ENCODE measurements around the gene CD38.

The CD38 gene

DNA sequence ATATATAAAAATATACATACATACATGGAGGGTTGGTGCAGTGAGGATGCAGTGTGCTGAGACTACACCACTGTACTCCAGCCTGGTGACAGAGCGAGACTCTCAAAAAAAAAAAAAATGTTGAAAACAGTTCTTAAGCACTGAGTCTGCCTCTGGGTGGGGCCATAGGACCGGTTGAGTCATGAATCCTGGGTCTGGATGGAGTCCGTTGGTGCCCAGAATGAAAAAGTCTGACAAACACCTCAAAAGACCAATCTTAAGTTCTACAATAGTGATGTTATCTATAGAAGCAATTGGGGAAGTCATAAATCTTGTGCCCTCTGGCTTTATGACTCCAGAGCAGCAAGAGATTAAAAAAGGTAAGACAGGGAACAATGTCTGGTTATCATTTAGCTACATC lies 90.0 kb downstream of the CD38 start:
- no peak for DNase-seq (ENCODE audit: low spot score)

DNA sequence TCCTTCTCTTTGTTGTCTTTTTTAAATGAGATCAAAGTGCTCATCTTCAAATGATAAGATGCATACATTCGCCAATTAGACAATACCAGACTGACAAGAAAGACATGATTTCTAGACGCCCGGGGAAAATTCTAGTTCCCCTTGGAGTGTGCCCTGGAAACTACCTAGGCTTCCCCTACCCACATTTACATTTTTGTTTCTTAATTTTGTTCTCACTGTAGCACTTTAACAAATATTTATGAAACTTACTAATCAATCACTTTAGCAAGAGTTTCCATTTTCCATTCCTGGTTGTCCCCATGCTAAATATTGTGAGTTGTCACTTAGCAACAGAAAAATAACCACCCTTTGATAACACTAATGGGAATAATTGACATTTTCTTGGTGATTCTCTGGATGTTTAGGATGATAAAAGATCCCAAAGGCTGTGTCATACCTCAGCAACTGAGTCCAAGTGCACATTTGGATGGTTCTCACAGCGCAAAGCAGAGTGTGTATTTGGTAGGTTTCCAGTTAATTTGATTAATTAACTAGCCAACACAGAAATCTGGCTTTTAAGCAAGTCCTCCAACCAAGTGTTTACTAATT lies 90.8 kb downstream of the CD38 start:
- DNase-seq (ENCODE audit: low spot score), result no peak

DNA sequence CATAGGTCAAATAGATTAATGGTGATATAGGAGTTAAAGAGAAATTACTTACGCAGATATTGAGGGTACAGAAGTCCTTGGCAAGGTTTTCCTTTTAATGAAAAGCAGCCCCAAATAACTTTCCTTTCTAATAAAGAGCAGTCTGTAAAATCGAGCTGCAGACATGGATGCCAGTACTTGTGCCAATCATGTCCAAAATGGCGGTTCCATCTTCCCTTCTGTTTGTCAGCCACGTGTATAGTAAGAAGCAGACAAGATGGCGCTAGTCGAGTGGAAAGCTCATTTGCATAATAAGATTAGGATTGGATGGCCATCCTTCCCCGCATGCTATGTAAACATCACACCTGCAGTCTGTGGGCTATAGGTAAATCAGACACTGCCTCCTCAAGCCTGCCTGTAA lies 92.0 kb downstream of the CD38 start:
- DNase-seq (ENCODE audit: low spot score), result no peak

DNA sequence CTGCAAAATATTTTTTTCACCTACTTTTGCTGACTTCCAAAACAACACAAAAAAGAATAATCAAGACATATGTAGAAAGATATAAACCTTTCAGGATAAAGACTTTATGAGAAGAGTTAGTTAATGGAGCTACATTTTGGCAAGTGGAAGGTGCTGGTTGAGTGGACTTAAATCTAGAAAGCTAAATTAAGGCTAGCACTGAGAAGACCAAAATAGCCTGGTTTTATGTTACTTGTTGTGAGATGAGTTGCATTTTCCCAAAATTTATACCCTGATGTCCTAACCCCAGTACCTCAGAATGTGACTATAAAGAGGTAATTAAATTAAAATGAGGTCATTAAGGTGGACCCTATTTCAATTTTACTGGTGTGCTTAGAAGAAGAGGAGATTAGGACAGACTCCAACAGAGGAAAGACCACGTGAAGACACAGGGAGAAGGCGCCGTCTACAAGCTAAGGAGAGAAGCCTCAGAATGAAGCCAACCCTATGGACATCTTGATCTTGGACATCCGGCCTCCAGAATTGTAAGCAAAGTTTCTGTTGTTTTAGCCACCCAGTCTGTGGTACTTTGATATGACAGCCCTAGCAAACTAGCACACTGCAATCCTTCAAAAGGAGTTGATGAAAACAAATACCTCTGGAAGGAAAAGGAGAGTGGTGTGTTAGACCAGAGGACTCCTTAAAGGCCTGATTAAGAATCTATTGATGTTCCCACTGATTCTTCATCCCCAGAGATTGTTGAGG lies 93.0 kb downstream of the CD38 start:
- no peak for DNase-seq (ENCODE audit: low spot score)

DNA sequence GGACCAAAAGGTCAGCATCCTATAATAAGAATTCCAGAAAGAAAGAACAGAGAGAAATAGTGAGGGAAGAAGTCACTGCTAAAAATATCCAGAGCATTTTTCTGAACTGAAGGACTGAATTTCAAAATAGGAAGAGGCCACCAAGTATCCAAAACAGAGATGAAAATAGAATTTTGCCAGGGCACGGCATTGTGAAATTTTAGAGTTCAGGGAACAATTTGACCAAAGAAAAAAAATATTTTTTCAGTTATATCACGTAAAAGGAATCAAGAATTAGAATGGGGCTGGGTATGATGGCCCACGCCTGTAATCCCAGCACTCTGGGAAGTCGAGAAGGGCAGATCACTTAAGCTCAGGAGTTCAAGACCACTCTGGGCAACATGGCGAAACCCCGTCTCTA lies 95.0 kb downstream of the CD38 start:
- DNase-seq (ENCODE audit: low spot score), result no peak

DNA sequence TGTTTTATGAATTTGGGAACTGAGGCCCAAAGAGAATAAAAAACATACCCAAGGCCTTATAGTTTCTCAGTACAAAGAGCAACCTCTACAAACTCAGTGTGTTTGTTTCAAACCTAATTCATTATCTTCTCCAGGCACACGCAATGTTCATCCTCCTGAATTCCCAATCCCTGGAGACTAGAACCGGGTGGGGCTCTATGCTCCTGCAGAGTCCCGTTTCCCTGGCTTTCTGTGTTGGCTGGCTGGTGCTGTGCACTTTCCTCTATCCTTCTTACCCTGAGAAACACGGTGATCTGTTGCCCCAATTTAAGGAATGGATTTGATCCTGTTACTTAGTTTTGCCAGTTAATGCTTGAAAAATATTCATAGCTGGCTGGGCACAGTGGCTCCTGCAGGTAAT lies 96.5 kb downstream of the CD38 start:
- no peak for DNase-seq (ENCODE audit: low spot score)

DNA sequence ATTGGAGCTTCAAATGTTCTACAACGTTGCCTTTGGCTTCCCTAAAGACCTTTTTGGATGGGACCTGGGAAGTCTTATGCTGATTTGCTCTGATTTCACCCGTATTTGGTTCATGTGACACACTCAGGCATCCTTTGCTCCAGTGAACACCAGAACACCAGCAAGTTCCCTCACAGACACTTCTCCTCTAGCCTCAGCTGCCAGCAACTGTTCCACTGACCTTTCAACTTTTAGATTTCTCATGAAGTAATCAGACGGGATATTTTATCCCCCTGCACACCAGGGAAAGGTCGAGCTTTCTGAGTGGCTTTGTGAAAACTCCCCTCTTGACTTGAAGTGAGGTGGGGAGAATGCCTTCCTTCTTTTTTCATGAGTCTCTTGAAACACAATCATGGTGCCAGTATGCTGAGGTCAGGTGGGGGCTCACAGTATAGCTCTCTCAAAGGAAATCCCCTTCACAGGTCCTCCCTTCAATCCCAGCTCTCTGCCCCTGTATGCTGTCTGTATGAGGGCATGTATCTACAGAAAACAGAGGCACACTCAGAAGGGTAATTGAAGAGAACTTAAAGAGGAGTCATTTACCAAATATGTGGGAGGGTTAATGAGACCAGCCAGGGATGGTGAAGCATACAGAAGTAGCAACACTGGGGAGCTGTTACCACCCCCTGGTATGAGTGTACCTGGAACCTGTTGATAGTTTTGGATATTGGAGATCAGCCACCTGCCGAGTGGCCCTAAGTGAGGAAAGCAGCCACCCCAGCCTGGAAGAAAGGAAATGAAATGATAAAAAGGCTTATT lies 97.7 kb downstream of the CD38 start:
- no peak for DNase-seq (ENCODE audit: low spot score)

DNA sequence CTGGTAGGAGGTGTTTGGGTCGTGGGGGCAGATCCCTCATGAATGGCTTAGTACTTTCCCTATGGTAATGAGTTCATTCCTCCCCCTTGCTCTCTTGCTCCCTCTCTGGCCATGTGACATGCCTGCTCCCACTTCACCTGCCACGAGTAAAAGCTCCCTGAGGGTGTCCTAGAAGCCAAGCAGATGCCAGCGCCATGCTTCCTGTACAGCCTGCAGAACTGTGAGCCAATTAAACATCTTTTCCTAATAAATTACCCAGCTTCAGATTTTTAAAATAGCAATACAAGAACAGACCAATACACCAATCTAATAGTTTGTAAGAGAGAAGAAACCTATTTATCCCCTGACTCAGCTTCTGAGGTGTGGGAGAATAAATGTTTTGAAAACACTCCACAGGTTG lies 99.9 kb downstream of the CD38 start:
- no peak for DNase-seq (ENCODE audit: low spot score)

DNA sequence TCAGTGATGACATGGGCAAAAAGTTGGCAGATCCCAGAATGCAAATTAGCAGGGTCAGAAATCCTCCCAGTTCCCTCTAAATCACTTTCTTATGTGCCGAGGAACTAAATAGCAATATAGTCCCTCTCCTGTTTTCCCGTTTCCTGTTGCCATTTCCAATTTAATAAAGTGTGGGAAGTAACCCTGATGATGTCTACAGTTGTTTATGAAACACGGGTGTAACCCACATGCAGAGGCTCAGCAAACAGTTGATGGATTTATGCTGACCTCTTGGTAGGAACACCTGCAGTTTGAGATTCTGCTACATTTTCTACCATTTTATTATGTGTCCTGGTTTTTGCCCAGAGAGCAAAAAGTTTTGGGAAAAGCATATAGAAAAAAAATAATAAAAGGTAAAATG lies 103.7 kb downstream of the CD38 start:
- no peak for DNase-seq (ENCODE audit: low spot score)

DNA sequence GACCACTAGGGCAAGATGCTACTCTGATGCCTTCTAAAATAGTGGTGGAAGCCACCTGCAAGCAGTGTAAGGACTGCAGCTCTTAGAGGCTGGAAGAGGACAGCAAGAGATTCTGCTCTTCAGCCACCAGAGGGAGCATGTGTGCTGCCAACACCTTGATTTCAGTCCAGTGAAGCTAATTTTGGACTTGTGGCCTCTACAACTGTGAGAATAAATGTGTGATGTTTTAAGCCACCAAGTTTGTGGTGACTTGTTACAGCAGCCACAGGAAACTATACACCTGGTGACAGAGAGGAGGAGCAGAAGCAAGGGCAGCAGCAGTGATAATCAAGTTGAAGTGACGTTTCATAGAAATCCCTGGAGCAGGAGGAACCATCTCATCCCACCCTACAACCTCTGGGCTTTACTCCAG lies 104.6 kb downstream of the CD38 start:
- DNase-seq (ENCODE audit: low spot score), result peak; percentile 87

DNA sequence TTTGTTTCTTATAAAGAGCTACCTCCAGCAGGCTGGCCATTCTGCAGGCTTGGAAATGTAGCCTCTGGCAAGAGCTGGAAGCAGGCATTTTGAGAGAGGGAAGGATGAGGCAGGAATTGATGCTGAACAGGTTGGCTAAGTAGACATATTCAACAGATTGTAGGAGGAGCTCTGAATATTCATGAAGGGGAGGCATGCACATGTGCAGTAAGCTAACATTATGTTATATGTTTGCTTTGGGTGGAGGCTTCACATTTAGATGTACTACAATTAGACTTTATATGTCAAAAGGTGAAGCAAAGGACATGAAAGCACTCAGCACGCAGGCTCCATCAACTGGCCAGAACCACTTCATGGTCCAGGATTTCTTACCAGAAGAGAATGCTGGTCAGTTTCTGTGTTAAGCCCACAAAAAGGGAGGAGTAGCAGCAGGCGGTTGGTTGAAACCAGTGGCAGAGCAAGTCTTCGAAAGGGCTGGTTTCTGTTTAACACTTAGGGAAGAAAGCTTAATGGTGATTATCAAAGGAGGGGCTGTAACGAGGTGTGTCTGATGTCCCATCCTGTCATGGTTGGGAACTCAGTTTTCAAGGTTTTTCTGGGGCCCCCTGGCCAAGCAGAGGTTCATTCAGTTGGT lies 105.6 kb downstream of the CD38 start:
- no peak for DNase-seq (ENCODE audit: low spot score)

DNA sequence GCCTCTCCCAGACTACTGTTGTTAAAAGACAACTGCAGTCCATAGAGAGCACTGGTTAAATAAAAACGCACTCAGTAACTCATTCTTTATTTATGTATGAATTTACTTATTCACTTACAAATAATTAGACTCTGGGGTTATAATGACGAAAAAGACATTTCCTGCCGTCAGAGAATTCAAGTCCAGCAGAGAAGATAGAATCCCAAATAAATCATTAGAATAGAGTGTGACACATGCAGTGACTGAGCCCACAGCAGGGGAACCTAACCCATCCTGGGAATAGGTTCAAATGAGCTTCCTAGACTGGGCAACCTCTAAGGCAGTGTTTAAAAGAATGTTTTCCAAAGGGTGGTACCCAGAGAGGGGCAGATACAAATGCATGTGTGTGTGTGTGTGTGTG lies 106.5 kb downstream of the CD38 start:
- DNase-seq (ENCODE audit: low spot score), result no peak

DNA sequence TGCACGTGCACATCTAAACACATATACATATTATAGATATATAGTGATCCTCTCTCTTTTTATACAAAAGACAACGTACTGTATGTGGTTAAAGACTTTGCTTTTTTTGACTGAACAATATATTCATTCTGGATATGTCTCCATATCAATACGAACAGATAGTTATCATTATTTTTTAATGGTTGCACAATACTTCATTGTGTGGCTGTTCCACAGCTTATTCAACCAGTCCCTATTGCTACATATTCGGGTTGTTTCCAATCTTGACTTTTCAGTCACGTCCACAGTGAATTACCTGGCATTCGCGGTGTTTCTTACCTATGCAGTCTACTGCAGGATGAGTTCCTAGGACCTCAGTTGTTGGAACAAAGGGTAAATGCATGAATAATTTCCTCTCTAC lies 107.3 kb downstream of the CD38 start:
- DNase-seq (ENCODE audit: low spot score), result no peak

DNA sequence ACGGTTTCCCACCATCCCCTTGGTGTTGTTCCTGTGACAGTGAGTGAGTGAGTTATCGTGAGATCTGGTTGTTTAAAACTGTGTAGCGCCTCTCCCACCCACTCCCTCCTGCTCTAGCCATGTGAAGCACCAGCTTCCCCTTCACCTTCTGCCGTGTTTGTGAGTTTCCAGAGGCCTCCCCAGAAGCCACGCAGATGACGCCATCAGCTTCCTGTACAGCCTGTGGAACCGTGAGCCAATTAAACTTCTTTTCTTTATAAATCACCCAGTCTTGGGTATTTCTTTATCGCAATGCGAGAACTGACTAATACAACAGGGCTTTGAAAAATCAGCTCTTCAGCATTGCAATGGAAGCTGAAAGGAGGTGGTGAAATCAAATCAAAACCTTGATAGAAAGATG lies 110.4 kb downstream of the CD38 start:
- peak; percentile 48 for DNase-seq (ENCODE audit: low spot score)

DNA sequence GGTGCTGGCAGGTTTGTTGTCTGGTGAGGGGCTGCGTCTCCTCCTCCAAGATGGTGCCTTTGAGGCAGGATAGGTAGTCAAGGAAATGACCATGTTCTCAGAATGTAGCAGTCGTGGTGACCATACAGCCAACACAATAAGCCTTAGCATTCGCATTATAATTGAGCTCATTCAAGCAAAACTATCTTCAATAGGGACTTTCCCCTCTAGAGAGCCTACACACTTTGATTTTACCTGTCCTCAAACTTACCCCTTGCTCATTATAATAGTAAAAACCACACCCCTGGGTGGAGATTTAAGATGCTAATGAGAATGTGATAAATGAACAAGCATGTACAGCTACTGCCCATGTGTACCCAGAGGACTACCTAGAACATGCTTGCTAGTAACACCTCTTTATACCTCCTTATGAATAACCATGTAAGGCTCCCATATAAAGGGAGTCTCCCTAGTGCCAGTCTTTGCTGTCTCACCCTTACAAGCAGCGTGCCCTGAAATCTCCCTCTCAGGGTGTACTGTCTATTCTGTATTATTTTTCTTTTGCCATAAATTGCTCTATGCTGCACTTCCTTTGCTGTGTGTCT lies 112.2 kb downstream of the CD38 start:
- DNase-seq (ENCODE audit: low spot score), result no peak

DNA sequence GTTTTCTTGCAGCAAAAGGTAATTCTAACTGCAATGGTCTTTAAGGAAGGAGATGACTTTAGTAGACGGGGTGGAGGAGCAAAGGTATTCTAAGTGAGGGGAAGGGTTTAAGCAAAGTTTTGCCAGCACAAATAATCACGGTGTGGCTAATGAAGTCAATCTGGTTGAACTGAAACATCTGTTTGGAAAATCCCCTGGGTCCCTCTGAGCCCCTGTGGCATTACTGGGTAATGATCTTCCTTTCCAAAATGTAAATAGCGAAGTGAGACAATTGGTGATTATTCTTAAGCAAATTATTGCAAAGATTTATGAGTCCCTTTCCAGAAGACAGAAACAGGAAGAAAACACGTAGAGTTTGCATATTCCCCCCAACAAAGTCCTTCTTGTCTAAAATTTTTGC lies 113.2 kb downstream of the CD38 start:
- DNase-seq (ENCODE audit: low spot score), result no peak

DNA sequence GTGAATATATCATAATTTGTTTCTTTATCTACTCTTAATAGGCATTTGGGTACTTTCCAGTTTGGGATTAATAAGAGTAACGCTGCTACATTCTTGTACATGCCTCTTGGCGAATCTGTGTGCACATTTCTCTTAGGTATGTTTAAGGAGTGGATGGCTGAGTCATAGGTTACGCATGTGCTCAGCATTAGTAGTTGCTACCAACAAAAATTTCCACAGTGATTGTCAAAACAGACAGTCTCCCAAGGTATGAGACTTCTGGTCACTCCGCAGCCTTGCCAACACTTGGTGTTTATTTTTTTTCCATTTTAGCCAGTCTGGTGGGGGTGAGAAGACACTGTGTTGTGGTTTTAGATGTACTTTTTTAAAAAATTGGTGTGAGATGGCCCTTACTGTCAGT lies 115.8 kb downstream of the CD38 start:
- DNase-seq (ENCODE audit: low spot score), result no peak

DNA sequence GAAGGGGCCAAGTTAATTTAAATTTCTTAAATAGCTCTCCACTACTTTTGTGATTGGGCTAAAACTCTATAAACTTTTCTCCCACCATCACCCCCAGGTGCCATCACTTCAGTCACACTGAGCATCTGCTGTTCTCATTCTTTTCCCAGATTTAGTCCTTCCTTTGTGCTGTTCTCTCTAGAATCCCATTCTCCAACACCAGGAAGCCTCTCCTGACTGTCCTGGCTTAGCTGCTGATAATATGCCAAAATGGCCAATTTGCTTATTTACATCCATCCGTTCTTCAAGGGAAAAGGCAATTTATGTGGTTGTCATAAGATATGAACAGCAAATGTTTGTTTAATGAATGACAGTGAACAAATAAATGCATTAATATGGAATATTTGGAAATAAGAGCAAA lies 116.3 kb downstream of the CD38 start:
- no peak for DNase-seq (ENCODE audit: low spot score)

DNA sequence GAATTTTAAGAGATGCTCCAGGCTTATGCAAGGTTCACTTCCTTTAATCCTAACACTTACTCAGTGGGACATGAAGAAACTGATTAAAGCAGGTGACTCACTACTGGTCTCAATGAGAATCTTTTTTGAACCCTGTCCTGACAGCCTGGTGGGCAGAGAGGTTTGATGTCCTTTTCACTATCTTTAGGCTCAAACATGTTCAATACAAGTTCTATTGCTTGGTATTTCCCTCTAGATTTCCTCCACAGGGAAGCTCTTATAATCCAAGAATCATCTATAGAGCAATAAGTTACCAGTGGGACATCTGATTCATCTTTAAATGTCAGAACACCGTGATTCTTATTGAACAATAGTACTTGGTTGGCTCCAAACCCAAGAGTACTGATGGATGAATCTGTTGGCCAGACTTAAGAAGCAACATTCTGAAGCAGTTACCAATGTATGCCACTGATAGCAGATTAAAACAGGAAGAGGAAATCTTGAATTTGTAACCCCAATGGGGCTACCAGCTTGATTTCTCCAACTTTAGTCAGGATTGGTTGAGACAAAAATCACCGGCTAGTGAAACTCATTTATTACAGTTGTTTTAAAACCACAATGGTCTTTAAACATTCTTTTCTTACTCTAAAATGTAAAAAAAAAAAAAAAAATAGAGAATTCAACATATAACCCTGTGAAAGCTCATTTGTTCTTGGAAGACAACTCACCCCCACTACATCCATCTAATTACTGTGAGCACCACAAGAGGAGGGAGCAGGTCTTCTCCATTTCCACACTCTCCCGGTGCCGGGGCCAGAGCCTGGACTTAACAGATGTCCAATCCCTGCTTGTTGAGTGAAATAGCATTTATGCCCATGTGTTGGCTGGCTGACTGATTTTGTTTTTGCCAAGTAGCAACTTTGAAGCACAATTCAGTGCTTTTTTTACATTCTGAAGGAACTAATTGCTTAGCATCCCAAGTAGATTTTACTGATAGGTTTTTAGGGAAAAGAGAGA lies 117.1 kb downstream of the CD38 start:
- DNase-seq (ENCODE audit: low spot score), result peak; percentile 18

DNA sequence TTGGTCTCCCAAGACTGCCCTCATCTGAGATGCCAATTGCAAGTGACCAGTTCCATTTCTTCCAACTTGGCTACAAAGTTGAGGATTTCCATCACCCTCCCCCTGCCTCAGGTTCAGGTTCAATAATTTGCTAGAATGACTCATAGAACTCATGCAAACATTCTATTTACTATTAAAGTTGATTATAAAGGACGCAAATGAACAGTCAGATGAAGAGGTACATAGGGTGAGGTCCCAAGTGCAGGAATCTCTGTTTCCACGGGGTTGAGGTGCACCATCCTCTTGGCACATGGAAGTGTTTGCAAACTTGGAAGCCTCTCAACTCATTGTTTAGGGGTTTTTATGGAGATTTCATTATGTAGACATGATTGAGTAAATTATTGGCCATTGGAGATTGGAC lies 119.4 kb downstream of the CD38 start:
- DNase-seq (ENCODE audit: low spot score), result no peak

DNA sequence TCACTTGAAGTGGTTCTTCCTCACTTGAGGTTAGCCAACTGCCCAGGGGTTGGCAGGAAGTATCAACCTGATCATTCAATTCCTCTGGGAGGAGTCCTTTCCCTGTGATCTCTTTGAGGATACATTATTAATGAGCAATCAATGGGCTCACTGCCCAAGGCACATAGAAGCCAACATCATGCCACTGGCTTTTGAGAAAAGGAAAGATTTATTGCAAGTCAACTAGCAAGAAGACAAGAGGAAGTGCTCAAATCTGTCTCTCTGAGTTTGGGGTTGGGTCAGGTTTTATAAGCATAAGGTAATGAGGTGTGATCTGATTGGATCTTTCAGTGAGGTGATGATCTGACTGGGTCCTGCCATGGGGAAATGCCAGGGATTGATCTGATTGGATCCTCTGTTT lies 120.8 kb downstream of the CD38 start:
- DNase-seq (ENCODE audit: low spot score), result no peak

All from Ammon's horn (tissue), 1 donor.